NCI-H82 (cell line): ENCODE measurements around the gene PPP2R2D.
A peak's percentile ranks its signal among the peaks of the same experiment; 100 is the strongest.

Experiments used
- DNase-seq: peaks from one replicate; lab custom pipeline; 2025; lab: John Stamatoyannopoulos, UW

PPP2R2D gene

DNA sequence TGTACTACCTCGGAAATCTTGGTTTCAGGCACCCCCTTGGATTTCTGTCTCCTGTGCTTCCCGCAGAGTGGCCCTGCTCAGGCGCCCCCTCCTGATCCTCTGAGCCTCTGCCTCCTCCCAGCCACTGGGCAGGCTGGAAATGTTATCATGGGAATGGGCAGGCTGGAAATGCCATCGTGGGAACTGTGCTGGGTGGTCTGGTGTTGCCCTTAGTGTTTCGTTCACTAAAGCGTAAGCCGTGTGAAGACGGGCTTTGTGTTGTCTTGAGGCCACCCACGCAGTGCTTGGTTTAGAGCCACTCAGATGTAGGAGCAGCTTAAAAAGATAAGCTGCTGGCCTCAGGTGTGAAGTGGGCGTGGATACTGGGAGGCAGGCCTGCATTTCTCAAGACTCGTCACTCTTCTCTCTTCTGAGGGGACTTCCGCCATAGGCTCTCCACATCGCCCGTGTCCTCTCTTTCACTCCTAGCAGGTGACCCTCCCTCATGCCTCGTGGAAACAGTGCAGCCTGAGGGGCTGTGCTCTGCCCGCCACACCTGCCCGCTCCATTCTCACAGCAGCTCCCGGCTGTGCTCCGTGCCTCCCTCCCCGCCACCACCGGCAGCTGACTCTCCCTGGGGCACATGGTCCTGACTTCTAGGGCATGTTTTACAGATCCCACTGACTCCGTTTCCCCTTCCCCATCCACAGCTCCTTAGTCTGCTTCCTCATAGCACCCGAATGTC, 28.5 kb downstream of the PPP2R2D start:
- peak; percentile 0 for DNase-seq

- no peak for DNase-seq
Measured at GRCh38 chr10:131930150-131930549, 29.3 kb downstream of the PPP2R2D start.

DNA sequence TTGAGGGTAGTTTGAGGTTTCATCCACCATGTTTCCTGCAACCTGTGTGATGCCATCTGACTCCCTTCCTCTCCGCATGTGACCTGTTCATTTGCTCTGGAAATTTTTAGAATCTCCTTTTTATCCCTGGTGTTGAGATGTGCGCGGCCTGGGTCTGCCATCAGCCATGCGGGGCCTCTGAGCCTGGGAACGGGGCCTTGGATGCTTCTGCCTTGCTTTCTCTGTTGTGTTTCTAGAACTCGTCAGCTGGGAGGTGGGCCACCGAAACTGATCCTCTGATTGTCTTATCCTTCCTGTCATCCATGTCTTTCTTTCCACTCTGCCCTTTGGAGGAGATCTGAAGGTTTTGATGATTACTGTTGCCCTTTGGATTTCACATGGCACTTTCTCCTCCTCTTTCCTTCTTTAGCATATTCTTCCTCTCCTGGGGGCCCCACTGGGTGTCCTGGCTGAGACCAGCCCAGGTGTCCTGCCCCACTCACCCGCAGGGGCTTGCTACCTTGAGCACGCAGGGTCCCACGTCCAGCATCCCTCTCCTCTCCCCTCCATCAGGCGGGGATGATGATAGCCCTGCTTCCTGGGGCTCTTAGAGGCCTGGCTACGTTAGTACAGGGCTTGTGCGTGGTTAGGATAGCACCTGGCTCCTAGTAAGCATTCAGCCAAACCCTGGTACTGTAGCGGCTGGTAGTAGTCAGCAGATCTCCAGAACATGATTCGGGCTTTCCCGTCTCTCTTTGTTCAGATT, 29.9 kb downstream of the PPP2R2D start:
- no peak for DNase-seq

DNA sequence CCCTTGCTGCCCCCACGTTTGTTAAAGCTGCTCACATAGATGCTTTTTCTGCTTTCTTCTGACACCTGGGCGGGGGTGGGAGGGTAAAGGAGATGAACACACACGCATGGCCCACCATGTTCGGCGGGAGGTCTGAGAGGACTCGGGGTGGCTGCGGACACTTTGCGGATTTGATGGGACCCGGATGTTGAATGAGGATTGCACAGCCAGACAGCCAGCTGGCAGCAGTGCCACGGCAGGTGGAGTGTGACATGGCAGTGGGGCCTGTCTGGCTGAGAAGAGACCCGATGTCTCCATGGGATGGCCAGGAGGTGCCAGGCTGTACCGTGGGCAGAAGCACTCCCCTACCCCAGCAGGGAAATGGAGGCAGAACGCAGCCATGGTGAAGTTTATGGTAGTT, 31.2 kb downstream of the PPP2R2D start:
- DNase-seq: no peak

GRCh38 chr10:131933016-131933695, 32.3 kb downstream of the PPP2R2D start:
- DNase-seq: peak; percentile 19

GRCh38 chr10:131933696-131934086, 32.9 kb downstream of the PPP2R2D start:
- no peak for DNase-seq

GRCh38 chr10:131934769-131935168, 34.0 kb downstream of the PPP2R2D start:
- DNase-seq: no peak

DNA sequence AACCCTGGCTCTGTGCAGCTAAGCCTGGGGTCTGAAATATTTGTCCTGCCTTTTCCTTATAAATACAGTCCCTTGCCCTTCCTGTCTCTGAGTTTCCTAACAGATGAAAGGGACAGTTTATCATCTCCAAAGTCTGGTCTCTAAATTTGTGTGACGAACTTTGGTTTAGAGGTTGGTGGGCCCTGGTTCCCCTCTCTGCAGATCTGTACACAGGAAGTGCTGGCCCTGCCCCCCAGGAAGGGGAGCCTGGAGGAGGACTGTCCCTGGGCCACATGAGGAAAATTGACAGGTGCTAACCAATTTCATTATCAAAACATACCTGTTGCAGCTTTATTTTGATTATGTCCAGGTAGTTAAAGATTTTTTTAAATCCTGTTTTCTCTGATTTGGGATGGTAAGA, 34.5 kb downstream of the PPP2R2D start:
- DNase-seq: no peak

GRCh38 chr10:131936294-131936693, 35.5 kb downstream of the PPP2R2D start:
- no peak for DNase-seq

GRCh38 chr10:131936736-131937135, 35.9 kb downstream of the PPP2R2D start:
- DNase-seq: no peak

DNA sequence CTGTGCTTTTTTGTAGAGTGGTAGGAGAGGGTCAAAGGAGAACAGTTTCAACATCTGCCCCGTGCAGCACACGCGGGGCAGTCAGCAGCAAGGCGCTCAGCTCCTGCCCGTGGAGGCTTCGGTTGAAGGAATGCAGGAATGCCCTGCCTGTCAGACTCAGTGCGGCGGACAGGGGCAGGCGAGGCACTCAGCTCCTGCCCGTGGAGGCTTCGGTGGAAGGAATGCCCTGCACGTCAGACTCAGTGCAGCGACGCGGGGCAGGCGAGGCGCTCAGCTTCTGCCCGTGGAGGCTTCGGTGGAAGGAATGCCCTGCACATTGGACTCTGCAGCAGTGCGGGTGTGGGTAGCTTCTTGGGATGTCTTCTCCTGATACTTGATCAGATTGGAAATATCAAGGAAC, 37.0 kb downstream of the PPP2R2D start:
- DNase-seq: no peak

- no peak for DNase-seq
Measured at GRCh38 chr10:131938681-131939080, 37.9 kb downstream of the PPP2R2D start.

DNA sequence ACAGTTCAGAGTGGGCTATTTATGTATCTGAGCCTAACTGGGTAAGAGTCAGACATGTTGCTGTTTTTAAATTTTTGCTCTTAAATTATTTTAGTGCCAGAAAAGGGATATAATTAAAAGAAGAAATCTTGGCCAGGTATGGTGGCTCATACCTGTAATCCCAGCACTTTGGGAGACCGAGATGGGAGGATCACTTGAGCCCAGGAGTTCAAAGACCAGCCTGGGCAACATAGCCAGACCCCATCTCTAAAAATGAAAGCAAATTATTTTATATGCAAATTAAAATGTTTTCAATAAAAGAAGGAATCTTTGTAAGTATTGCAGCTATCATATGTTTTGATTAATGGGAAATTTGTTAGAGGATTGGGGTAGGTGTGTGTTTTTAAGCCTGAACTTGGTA, 41.6 kb downstream of the PPP2R2D start:
- DNase-seq: no peak

- peak; percentile 4 for DNase-seq
Measured at GRCh38 chr10:131943021-131943814, 42.4 kb downstream of the PPP2R2D start.

DNA sequence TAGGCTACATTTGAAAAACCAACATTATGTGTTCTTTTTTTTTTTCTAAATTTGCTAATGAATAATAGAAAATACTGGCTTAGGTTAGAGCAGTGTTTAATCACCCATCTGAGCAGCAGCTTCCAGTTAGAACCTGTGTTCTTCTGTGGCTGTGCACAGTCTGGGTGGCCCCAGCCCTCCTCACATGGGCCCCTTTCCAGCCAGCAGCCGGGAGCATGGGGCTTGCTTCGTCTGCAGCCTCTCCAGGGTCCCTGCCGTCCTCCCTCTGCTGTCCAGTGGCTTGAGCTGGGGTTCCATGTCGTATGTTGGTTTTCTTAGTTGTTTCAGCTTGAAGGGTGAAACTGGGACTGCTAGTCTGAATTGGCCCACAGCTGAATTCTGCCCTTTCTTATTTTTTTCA, 43.6 kb downstream of the PPP2R2D start:
- no peak for DNase-seq

- DNase-seq: peak; percentile 29
Measured at GRCh38 chr10:131944976-131945695, 44.3 kb downstream of the PPP2R2D start.

DNA sequence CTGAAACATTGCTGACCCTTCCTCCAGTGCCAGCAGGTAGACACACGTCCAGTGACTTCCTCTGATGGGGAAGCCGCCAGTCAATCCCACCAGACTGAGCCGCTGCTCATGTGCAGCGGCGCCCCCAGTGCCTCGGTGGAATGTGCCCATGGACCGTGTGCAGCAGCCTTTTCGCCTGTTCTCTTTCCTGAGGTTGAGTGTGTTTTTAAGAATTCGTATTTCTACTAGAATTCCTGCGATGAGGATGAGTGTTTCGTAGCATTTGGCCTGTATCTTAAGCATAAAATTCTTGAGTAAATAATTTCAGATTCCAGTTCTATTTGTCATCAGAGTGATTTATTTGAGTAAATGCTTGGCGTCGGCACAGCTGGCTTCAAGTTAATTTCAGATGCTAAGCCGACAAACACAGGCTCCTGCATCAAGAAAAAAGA, 45.5 kb downstream of the PPP2R2D start:
- no peak for DNase-seq

GRCh38 chr10:131946880-131947279, 46.1 kb downstream of the PPP2R2D start:
- no peak for DNase-seq

GRCh38 chr10:131947631-131948347, 47.0 kb downstream of the PPP2R2D start:
- no peak for DNase-seq

DNA sequence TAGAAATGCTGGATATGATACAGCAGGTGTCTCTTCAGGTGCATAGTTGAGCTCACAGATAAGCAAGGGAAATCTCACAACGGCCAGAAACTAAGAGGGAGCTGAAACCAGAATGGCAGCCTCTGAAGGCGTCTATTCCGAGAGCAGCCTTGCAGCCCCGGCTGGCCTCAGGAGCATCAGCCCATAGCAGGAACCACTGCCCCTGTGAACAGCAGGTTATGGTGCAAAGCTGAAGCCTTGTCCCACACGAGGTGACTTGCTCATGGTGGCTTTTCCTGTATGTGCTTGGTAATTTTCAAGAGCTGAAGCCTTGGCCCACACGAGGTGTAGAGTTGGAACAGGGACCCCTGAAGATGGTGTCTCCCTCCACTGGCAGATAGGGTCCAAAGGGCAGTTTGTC, 47.7 kb downstream of the PPP2R2D start:
- no peak for DNase-seq
